ENCODE data around the gene ZBTB16.

Gene ZBTB16

DNA sequence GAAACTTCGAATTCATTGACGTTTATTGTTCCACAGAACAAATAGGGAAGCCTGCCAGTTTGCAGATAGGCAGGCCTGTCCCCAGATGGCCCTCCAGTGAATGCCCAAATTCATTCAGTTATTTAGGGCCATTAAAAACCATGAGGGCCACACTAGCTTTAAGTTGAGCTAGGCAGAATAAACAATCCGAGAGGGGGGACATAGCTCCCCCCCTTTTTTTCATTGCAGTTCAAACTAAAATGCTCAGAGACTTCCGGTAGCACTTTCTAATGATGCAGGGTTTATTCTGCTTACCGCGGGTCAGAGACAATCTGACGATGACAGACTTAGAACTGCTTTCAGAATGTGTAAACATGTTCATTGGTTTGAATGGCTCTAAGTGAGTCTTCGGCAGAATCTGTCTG lies 72.0 kb downstream of the ZBTB16 start:
- no peak for DNase-seq (ENCODE audit: low read depth)

DNA sequence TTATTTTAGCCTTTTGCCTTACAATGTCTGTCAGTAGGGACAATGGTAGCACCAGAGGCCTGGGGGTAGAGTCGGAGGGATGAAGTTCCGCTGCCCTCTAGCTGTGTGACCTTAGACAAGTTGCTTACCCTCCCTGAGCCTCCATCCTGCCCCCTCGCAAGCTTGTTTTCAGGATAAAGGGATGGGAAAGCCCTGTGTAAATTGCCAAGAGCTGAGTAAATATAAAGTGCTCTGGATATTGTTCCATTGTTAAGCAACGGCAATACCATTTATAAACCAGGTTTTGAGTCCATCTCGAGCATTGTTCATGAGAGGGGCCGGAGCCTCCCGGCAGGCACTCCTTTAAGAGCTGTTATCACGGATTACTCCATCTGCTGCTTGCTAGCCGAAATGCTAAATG lies 72.9 kb downstream of the ZBTB16 start:
- DNase-seq (ENCODE audit: low read depth), result no peak

DNA sequence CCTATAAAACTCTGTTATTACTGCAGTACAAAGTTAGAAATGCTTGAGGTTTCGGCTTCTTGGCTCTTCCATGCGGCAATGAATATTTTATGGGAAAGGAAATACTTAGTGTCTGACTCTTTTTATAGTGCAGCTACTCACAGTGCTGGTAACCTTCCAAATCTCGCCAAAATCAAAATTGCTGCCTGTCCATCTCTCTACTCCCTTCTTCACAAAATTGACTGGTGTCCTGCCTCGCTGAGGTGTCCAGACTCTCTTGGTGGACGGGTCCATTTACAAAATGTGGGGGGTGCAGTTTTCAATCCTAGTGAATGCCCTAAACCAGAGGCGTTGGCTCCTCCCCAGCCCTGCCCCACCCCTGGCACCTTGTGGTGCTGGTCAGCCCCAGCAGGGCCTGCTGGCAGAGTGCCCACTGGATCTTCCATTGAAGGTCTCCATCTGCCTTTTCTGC lies 73.5 kb downstream of the ZBTB16 start:
- peak; percentile 34 for DNase-seq (ENCODE audit: low read depth)

DNA sequence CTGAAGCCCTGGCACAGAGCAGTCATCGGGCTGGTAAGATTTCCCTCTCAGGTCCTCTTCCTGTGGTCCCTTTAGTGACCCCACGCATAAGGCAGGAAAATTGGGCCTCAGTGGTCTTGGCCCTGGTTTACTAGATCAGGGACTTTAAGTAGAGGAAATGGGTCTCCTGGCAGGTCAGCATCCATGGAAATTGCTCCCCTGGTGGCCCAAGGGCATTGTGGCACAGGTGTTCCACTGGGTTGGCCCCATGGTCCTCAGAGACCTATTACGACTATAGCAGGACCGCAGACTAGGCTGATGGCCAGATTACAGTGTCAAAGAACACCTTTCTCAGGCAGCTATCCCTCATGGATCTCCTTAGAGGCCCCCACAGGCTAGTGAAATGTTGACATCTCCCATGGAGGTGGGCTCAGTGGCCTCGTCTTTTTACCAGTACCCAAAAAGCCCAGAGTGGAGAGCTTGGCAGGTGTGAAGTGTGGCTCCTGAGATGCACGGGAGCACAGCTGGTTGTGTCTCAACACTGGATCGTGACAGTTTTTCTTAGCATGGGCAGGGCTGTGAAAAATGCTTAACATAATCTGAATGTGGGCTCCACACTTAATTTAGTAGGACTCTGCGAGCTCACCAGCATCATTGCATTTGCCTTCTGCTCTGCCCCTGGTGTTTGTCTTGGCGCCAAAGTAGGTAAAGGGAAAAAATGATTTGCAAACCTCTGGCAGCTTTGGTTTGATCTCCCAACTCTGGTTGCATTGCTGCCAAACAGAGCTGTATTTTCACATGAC lies 74.2 kb downstream of the ZBTB16 start:
- DNase-seq (ENCODE audit: low read depth), result no peak

DNA sequence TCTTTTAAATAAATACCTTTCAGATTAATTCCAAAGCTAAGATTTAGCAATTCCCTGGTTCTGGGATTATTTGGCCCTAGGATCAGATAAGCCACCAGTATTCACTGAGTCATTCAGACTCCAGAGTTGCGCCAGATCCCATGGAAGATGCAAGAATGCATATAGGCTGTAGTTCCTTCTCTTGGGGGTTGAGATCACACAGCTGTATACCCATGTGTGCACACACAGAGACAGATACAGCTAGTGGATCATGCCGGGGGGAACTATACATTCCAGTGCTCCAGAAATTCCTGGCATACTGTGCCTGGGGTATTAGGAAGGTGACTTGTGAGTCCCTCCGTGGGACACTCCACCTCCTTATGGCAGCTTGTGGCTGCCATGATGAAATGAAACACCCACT lies 75.4 kb downstream of the ZBTB16 start:
- peak; percentile 40 for DNase-seq (ENCODE audit: low read depth)

DNA sequence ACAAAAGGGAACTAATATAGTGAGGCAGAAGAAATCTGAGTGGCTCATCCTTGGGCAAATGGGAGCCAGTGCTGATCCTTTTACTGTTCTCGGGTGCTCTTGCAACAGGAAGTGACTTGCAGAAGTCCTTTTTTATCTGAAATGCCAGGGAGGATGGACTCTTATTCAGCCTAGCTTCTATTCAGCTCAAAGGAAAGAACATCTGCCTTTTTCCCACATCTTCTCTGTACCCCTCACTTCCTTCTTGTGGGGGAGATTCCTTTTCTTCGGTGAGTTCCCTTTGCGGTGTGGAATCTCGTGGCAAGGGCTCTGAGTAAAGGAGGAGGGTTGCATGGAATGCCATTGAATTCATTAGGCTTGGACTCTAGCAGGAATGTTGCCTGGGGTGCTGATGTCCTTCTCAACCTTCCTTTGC lies 76.2 kb downstream of the ZBTB16 start:
- no peak for DNase-seq (ENCODE audit: low read depth)

DNA sequence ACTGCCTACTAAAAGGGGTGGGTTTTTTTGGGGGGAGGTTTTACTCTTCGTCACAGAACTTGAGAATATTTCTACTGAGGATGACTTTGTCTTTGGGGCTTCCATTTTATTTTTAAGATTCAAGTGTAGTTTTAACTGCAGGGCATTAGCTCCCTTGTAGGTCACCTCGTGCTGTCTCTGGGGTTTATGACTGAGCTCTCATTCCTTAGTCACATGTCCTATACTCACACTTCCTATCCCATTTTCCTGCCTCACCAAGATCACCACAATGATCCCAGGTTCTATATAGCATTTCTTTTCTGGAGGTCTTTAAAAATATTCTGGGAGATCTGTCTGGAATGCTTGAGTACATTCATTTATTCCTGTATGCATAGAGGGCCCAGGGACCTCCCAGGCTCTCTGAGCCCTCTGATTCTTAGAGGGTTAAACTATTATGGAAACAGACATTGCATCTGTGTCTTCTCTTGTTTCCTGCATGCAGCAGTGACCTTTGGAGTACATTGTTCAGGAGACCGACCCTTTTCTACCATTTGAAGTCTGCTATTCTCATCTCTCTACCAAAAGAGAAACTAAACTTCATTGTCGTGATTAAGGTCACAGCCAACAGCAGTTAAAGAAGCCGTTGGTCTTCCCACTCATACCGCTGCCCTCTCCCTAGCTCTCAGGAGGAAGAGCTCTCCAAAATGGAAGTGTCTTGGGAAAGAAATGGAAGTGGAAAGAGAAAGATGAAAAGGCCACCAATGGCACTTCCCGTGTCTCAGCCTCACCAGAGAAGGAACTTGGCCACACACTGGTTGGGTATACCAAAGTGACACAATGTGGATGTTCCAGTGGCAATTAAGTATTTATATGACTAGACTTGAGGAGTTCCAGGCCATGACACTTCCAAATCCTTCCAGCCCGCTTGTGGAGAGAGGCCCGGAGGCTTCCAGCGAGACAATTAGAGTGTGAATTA lies 77.5 kb downstream of the ZBTB16 start:
- no peak for DNase-seq (ENCODE audit: low read depth)

DNA sequence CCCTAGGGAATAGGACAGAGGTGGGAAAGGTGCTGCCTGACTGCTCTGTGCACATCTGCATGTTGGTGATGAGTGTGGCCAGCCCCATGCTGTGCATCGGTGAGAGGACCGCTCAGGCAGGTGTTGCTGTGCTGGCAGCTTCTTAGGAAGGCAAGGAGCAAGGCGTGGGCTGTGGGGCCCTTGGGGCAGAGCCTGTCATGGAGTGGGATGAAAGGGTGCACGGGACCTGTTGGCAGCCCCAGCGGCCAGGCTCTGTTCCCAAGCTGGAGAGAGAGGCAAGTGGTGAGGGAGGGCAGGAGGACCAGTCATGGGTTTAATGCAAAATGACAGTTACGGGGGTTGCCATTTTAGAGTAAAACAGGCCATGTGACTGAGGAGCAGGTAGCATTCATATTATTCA lies 78.3 kb downstream of the ZBTB16 start:
- no peak for DNase-seq (ENCODE audit: low read depth)

DNA sequence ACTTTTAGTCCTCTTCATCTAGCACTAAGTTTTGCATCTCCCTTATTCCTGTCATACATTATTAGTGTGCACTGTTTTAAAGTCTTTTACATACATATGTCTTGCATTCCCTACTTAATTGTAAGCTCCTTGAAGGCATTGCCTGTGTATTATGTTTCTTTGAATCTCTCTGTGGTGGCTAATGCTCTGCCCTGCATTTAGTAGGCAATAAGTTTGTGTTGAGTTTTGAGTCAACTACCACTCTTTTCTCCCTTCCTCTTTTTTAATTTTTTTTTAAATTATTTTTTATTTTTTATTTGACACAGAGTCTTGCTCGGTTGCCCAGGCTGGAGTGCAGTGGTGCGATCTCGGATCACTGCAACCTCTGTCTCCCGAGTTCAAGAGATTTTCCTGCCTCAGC lies 78.9 kb downstream of the ZBTB16 start:
- no peak for DNase-seq (ENCODE audit: low read depth)

DNA sequence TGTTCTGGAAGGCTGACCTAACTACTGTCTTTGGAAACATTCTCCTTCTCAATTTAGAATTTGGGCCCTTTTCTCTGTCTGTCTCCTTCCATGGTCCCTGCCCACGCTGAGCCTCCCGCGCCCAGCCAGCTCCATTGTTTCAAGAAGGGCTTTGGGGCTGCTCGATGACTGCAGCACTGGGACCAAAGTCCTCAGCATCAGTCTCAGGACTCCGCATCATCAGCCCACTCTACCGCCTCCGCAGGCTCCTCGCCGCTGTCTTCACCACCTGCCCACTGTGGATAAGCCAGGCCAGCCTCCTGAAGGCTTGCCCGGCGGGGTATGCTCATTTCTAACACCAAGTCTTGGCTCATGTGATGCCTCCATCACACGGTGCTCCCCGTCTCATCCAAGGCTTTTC lies 81.3 kb downstream of the ZBTB16 start:
- DNase-seq (ENCODE audit: low read depth), result no peak

DNA sequence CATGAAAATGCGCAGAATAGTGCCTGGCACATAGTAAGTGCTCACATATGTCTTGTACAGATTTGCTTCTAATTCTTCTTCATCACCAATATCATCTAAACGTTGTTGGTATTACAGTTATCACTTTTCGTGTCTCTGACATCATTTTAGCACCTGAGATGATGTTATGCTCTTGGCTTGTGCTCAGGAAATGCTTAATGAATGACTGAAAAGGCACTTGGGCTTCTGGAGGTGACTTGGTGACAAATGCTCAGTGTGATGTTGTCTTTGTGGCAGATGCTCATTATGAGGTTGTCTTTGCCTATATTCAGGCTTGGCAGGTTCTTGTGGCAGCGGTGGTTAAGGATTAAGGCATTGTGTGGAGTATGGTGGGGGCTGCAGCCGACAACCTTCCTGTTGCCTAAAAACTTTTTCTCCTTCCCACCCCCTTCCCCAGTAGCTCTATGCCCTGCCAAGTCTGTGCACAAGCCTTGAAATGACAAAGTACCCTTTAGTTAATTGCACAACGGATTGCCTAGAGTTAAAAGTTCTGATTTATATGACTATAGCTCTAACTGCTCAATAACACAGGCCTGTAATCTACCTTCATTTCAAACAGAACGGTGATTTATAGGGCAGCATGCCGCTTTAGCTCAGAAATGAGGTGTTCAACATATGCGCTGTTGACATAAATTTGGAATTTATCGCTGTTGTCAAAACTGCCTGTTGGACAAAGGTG lies 82.5 kb downstream of the ZBTB16 start:
- no peak for DNase-seq (ENCODE audit: low read depth)

DNA sequence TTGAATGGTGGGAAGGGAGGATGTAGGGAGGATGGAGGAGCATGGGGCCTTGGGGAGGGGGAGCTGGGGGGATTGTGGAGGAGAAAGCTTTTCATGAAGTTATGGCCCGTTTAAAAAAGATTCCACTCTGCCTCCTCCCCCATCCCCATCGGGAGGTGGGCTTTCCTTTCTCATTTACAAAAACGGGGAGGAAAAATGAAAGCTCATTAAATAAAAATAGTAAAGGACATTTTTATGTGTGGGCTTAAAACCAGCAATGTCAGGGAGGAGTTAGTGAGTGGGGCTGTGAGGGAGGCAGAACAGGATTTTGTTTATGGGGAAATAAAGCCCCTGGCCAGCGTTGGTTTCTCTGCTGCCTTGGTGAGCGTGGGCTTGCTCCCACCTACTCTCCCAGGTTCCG lies 83.2 kb downstream of the ZBTB16 start:
- DNase-seq (ENCODE audit: low read depth), result no peak

DNA sequence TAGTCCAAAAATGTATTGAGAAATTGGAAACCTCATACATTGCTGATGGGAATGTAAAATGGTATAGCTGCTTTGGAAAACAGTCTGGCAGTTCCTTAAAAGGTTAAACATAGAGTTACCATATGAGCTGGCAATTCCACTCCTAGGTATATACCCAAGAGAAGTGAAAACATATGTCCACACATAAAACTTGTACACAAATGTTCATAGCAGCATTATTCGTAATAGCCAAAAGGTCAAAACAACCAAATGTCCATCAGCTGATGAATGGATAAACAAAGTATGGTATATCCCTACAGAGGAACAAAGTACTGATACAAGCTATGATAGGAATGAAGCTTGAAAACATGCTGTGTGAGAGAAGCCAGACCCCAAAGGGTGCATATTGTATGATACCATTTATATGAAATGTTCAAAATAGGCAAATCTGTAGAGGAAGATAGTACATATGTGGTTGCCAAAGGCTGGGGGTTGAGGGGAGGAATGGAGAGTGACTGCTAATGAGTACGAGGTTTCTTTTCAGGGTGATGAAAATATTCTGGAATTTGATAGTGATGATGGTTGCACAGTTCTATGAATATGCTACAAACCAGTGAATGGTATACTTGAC lies 85.8 kb downstream of the ZBTB16 start:
- no peak for DNase-seq (ENCODE audit: low read depth)

DNA sequence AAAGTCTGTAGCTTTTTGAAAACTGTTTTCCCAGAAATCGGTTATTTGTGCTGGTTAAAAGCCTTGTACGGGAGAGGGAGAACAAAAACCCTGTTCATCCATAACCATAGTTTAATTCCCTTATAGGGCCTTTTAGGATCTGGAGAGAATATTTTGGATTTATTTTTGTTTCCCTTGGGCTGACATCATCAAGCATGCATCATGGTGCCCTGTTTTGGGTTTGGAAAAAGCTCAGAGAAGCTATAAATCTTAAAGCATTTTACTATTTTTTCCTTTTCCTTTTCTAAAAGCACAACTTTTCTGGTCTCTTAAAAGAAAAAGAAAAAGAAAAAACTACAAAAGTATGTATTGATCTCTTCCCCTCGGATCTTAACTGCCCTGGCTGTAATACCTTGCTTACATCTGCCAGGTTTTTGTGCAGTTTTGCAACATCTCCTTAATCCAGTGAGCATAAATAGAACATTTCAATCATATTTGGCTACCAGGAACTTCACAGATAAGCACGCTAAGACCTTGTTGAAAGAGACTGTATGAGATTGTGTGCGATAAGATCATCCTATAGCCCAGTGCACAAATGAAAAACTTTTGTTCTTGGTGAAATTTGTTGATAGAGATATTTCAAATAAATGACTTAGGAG lies 88.0 kb downstream of the ZBTB16 start:
- no peak for DNase-seq (ENCODE audit: low read depth)

DNA sequence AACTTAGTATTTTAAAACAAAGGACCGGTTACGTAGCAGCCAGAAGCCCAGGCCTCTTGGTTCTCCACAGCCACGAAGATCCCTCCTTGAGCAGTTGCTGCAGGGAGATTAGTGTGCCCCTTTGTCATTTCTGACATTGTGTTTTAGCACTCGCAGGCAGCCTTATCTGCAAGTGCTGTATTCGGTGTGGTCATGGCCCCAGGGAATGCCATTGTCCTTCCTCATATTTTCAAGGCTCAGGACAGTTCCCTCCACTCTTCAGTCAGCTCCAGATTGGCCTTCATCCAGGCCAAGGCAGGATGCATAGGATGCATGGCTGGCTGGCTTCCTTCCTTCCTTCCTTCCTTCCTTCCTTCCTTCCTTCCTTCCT lies 88.5 kb downstream of the ZBTB16 start:
- no peak for DNase-seq (ENCODE audit: low read depth)

DNA sequence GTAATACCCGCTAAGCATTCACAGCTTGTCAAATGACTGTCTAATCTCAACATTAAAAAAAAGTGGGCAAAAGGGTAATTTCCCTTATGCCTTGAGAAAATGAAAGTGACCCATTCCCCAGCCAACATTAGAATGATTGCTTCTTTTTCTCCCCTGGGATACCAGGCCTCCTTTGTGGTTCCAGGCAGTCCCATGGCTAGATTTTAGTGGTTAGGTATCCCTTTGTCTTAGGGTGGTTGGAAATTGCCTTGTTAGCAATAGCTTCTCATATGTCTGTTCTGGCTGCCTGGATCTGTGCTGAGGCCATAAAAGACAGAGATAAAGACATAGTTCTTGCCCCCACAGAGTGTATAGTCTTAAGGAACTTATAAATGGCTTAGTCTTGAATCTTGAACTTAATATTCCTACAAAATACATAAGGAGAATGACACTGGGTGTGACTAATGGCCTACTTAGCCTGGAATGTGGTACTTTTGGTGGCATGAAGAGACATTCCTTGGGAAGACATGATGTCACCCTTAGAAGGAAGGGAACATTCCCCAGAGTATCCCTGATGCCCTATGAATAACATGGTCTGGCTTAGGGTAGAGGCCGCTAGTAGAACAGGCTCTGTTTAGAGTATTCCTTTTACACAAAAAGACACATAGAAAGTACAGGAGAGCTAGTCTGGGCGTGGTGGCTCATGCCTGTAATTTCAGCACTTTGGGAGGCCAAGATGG lies 90.3 kb downstream of the ZBTB16 start:
- no peak for DNase-seq (ENCODE audit: low read depth)

DNA sequence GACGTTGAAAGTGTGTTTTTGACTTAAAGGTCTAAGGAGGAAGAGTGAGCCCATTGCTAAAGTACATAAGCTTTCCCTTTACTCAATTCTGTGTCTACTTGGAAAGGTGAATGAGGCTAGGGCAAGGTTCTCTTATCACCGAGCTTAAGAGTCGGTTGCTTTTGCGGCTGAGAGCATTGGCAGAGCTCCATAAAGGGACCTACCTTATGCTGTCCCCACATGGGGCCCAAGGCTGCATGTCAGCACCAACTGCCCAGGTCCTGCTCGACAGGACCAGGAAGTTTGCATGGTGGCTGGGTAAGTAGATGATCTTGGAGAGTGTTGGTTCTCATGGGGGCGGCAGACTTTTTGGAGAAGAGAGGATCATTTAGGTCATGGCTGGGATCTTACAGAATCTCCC lies 91.2 kb downstream of the ZBTB16 start:
- DNase-seq (ENCODE audit: low read depth), result no peak

DNA sequence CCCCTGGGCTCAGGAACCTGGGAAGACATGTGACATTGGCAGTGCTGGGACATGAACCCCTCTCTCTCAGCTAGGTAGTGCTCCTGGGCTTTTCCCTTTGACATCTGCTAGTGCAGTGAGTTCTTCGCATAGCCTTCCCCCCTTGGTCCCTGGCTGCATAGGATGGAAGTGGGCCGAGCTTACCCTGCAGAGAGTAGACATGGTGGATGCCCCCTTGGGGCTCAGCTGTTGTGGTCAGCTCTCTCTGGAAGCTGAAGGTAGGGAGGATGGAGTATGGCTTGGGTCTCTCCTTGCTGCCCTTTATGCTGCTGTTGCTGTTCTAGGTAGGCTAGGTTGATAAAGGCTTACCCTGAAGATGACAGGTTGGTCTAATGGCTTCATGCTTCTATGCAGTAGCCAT lies 92.1 kb downstream of the ZBTB16 start:
- DNase-seq (ENCODE audit: low read depth), result no peak

DNA sequence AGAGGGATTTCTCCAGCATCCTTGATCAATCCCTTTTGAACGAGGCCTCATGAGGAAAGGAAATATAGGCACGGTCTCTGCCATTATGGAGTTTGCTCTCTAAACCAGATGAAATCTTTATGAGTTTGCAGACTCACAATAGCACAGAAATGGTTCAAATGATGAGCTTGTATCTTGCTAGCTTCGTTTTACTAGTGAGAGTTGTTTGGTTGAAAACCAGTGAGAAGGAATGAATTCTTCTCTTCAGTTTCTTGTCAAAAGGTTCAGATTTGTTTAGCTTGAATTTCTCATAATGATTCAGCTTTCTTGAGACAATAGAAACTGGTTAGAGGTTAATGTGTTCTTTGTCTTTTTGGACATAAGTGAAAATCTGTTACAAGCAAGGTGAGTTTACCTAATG lies 92.7 kb downstream of the ZBTB16 start:
- no peak for DNase-seq (ENCODE audit: low read depth)

DNA sequence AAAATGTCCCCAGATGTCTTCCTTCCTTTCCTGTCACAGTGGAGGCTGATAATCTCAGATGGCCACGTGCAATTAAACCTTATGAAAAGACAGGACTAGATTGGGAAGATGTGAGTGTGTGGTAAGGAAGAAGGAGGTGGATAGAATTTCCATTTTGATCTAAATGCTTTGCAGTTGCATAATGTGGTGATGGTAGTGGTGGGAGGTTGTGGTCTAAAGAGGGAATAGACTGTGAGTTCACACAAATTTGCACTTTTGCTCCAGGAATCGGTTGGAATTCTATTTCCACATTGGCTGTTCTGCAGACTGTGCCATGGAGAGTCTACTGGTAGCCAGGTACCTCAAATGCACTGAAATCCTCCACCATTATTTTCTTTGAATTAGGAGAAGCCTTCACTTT lies 93.3 kb downstream of the ZBTB16 start:
- DNase-seq (ENCODE audit: low read depth), result no peak

DNA sequence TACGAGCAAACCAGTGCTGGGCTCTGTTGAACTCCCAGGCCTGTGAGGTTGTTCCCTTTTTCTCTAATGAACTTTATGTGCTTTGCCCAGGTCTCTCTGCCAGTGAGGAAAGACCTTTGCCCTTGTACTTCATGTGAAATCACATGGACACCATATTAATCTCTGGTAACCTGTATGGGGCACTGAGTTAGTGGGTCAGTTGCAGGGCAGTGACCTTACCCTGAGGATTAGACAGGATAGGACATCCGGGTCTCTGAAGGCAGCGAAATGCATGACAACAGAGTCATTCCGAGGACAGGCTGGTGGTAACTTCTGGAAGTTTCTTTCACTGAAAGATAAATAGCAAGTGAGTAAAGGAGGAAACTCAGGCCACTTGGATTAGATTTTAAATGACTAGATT lies 93.7 kb downstream of the ZBTB16 start:
- no peak for DNase-seq (ENCODE audit: low read depth)
